Keratinocyte (primary cell): ENCODE measurements around the gene SLIT3. TPM values are rescaled to one million over a fixed set of nuclear protein-coding genes. Genes with fewer than 3 reads are reported as not detected.

Source experiments
- DNase-seq: peaks from one replicate; pipeline ENCODE4 v3.0.0-alpha.2; 2011; ENCODE audit warnings: low read depth, missing footprints, low spot score
- FAIRE-seq: peaks from 2 replicates; lab custom pipeline; 2011; peaks lifted over from hg19 to GRCh38; lab: Jason Lieb, UNC
- H2AFZ ChIP-seq: 2 replicates; pipeline ENCODE4 v1.6.0; 2012; ENCODE audit warnings: low read length, control low read depth, inconsistent platforms; ENCODE audit not compliant: control insufficient read depth
- H3K27ac ChIP-seq: 2 replicates; pipeline ENCODE4 v1.5.1; 2011; ENCODE audit warnings: low read length; ENCODE audit not compliant: control insufficient read depth, insufficient read depth
- H3K27me3 ChIP-seq: 3 replicates; pipeline ENCODE4 v1.6.0; 2011; ENCODE audit warnings: low read length; ENCODE audit not compliant: control insufficient read depth, insufficient read depth; ENCODE audit errors: extremely low read depth
- H3K36me3 ChIP-seq, 2 experiments: 2 replicates in 1 of 2; 3 replicates in 1 of 2; pipeline ENCODE4 v1.5.1; 2011; ENCODE audit warnings: low read length in 2 of 2, mild to moderate bottlenecking in 1 of 2; ENCODE audit not compliant: control insufficient read depth in 2 of 2, insufficient read depth in 2 of 2; ENCODE audit errors: extremely low read depth in 1 of 2
- H3K4me1 ChIP-seq: 3 replicates; pipeline ENCODE4 v1.5.1; 2011; ENCODE audit warnings: low read length; ENCODE audit not compliant: control insufficient read depth, insufficient read depth; ENCODE audit errors: extremely low read depth
- H3K4me2 ChIP-seq: 3 replicates; pipeline ENCODE4 v1.6.0; 2011; ENCODE audit warnings: low read depth, low read length; ENCODE audit not compliant: control insufficient read depth, insufficient read depth; ENCODE audit errors: extremely low read depth
- H3K4me3 ChIP-seq, 3 experiments: fragments of 200-600 bp in 1 of 3; sonication (generic) in 1 of 3; 2 replicates in 2 of 3; 3 replicates in 1 of 3; pipeline ENCODE4 v1.5.1; 2011 to 2016; ENCODE audit warnings: low read length in 3 of 3, mild to moderate bottlenecking in 3 of 3, control low read depth in 2 of 3, inconsistent platforms in 1 of 3, low read depth in 1 of 3, mixed read lengths in 1 of 3, mixed run types in 1 of 3, moderate library complexity in 1 of 3; ENCODE audit not compliant: control insufficient read depth in 2 of 3, insufficient read depth in 2 of 3; ENCODE audit errors: extremely low read depth in 1 of 3
- H3K79me2 ChIP-seq: 2 replicates; pipeline ENCODE4 v1.6.0; 2012; ENCODE audit warnings: low read length; ENCODE audit not compliant: control insufficient read depth, insufficient read depth
- H3K9ac ChIP-seq: 3 replicates; pipeline ENCODE4 v1.6.0; 2011; ENCODE audit warnings: low read length; ENCODE audit not compliant: control insufficient read depth, insufficient read depth; ENCODE audit errors: extremely low read depth
- H3K9me1 ChIP-seq: 3 replicates; pipeline ENCODE4 v1.6.0; 2011; ENCODE audit warnings: low read length; ENCODE audit not compliant: control insufficient read depth, insufficient read depth; ENCODE audit errors: extremely low read depth
- H3K9me3 ChIP-seq: 2 replicates; pipeline ENCODE4 v1.5.1; 2012; ENCODE audit warnings: low read depth, low read length; ENCODE audit not compliant: control insufficient read depth
- H4K20me1 ChIP-seq: 3 replicates; pipeline ENCODE4 v1.6.0; 2011; ENCODE audit warnings: low read length; ENCODE audit not compliant: control insufficient read depth, insufficient read depth; ENCODE audit errors: extremely low read depth
- CTCF ChIP-seq, 3 experiments: IDR thresholded peaks in 1 of 3; conservative IDR thresholded peaks in 1 of 3; optimal IDR thresholded peaks in 1 of 3; 2 replicates in 2 of 3; 3 replicates in 1 of 3; pipeline versions ENCODE3 to v1.5.1; 2011; ENCODE audit warnings: low read length in 3 of 3, mild to moderate bottlenecking in 3 of 3, moderate library complexity in 2 of 3, control low read depth in 1 of 3, inconsistent platforms in 1 of 3; ENCODE audit not compliant: insufficient read depth in 2 of 3; ENCODE audit errors: extremely low read depth in 1 of 3
- EZH2 ChIP-seq: IDR thresholded peaks from one replicate; pipeline ENCODE4 v1.6.1; 2012; ENCODE audit warnings: inconsistent platforms, mild to moderate bottlenecking, low read length, moderate library complexity
- dilution Hi-C: fragments of 300-500 bp; cut with MboI; formaldehyde crosslinking; loops from one replicate; pipeline ENCODE4 v1.7.0; 2020; ENCODE audit warnings: low sequenced_read_pairs; ENCODE audit not compliant: extremely low pct_ligation_motif_present
- polyA plus RNA-seq, 5 experiments: library from polyadenylated mRNA; depleted of rRNA in 3 of 5; stranded (reverse) in 3 of 5; stranded (forward) in 1 of 5; unstranded in 1 of 5; fragments of >200 nt; gene quantifications; 1 replicate in 1 of 5; 2 replicates in 3 of 5; 3 replicates in 1 of 5; pipeline versions ENCODE4 v1.2.1 to v1.2.3, GENCODE V29; 2011 to 2012; ENCODE audit warnings: missing spikeins in 2 of 5, low read depth in 1 of 5, low replicate concordance in 1 of 5

Gene SLIT3
- polyA plus RNA-seq, 1 donor (not counting 4 experiments of a cell fraction or from before 2014, with no cell fraction given) = 2.4 TPM

GRCh38 chr5:169041180-169041579, 259.8 kb downstream of the SLIT3 start:
- no peaks in the 10 kb centered on the region for H3K9me1 ChIP-seq

DNA sequence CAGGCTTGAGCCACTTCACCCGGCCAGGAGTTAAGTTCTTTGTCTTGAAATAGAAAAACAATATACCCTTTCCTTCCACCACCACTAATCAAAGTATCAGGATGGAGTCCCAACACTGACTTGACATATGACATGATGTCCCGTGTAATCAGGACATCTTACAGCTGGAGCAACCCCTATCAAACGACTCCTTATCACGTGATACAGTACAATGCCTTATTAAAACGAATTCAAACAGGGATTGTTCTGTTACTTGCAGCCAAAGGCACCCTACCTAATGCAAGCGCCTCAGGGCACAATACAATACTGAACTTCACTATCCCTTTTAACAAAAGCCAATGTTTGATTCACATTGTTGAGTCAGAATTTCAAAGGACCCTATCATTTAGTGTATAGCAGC, 261.3 kb downstream of the SLIT3 start:
- H3K9me1 ChIP-seq = no peaks in the 10 kb centered on the region
- H3K27ac ChIP-seq = no peak overlapping the region
- H2AFZ ChIP-seq = no peak overlapping the region
- H4K20me1 ChIP-seq = no peaks in the 10 kb centered on the region
- H3K4me1 ChIP-seq = no peaks in the 10 kb centered on the region
- no peaks in the 10 kb centered on the region for H3K9me3 ChIP-seq
- DNase-seq = no peak
- dilution Hi-C loops = no loop called here
- no peaks in the 10 kb centered on the region for H3K79me2 ChIP-seq
- no peaks in the 10 kb centered on the region for H3K36me3 ChIP-seq
- H3K4me2 ChIP-seq = no peak overlapping the region
- no peak overlapping the region for H3K4me3 ChIP-seq
- no peaks in the 10 kb centered on the region for H3K27me3 ChIP-seq
- no peak overlapping the region for H3K9ac ChIP-seq
- TF ChIP-seq CTCF (optimal IDR thresholded peaks at IDR 0.05 in 1 of 3, IDR thresholded peaks at IDR 0.05 in 1 of 3, conservative IDR thresholded peaks at IDR 0.05 in 1 of 3; ENCODE audit: extremely low read depth in 1 of 3, insufficient read depth in 2 of 3, low read length in 3 of 3) (no peak), EZH2 (no peak)
- FAIRE-seq = no peak

More at GRCh38 chr5:169041180-169041579, 259.8 kb downstream of the SLIT3 start:
- Histone ChIP-seq H4K20me1 (no peaks in the 10 kb centered on the region), H2AFZ (no peak overlapping the region), H3K79me2 (no peaks in the 10 kb centered on the region), H3K4me3 (no peak overlapping the region), H3K27ac (no peak overlapping the region), H3K36me3 (no peaks in the 10 kb centered on the region), H3K4me2 (no peak overlapping the region), H3K4me1 (no peaks in the 10 kb centered on the region), H3K27me3 (no peaks in the 10 kb centered on the region), H3K9me3 (no peaks in the 10 kb centered on the region), H3K9ac (no peak overlapping the region)
- TF ChIP-seq CTCF (optimal IDR thresholded peaks at IDR 0.05 in 1 of 3, IDR thresholded peaks at IDR 0.05 in 1 of 3, conservative IDR thresholded peaks at IDR 0.05 in 1 of 3; ENCODE audit: extremely low read depth in 1 of 3, insufficient read depth in 2 of 3, low read length in 3 of 3) (no peak), EZH2 (no peak)
- DNase-seq = no peak
- dilution Hi-C loops = no loop called here
- no peak for FAIRE-seq
